ENCODE results near the gene FMR1. TPM values are rescaled to one million over a fixed set of nuclear protein-coding genes. Genes with fewer than 3 reads are reported as not detected.

Gene FMR1
- total RNA-seq, 4 donors from 2014 or later, result 26.9 to 86.8 (median 66.5) TPM

DNA sequence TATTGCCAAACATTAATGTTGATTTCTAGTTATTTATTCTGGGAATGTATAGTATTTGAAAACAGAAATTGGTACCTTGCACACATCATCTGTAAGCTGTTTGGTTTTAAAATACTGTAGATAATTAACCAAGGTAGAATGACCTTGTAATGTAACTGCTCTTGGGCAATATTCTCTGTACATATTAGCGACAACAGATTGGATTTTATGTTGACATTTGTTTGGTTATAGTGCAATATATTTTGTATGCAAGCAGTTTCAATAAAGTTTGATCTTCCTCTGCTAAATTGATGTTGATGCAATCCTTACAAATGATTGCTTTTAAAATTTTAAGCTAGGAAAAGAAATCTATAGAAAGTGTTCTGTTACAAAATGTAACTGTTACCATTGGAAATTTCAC lies 38.6 kb downstream of the FMR1 start:
- no peak for DNase-seq
- Histone ChIP-seq H3K9me3 (no peaks in the 10 kb centered on the region), H3K36me3 (no peaks in the 10 kb centered on the region), H3K27me3 (no peaks in the 10 kb centered on the region), H3K4me3 (no peak overlapping the region), H3K27ac (no peak overlapping the region), H3K4me1 (no peaks in the 10 kb centered on the region)
- intact Hi-C loops (cut with DNase I; ENCODE audit: low total_unique reads), result no loop called here
- TF ChIP-seq POLR2A (IDR thresholded peaks at IDR 0.05), result no peak
- TF ChIP-seq, protein P1, sequence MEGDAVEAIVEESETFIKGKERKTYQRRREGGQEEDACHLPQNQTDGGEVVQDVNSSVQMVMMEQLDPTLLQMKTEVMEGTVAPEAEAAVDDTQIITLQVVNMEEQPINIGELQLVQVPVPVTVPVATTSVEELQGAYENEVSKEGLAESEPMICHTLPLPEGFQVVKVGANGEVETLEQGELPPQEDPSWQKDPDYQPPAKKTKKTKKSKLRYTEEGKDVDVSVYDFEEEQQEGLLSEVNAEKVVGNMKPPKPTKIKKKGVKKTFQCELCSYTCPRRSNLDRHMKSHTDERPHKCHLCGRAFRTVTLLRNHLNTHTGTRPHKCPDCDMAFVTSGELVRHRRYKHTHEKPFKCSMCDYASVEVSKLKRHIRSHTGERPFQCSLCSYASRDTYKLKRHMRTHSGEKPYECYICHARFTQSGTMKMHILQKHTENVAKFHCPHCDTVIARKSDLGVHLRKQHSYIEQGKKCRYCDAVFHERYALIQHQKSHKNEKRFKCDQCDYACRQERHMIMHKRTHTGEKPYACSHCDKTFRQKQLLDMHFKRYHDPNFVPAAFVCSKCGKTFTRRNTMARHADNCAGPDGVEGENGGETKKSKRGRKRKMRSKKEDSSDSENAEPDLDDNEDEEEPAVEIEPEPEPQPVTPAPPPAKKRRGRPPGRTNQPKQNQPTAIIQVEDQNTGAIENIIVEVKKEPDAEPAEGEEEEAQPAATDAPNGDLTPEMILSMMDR (IDR thresholded peaks at IDR 0.05), result no peak

DNA sequence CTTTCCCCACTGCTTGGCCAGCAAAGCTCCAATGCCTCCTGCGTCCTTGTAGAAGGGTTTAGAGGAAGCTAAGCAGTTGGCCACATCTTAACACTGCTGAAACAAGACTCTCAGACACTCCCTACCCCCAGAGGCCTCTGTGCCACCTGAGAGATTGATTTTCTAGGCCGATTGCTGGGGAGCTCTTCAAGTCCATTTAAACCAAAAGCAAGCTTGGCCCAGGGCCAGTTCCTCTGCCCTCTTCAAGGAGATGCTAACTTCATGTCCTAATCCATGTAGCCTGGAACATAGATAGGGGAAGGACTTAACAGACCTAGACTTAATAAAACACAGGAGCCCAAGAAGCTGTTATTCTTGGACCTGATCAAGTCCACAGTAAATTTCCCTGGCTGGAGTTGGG lies 42.3 kb downstream of the FMR1 start:
- no peaks in the 10 kb centered on the region for H3K36me3 ChIP-seq
- no peak overlapping the region for H3K27ac ChIP-seq
- no peak for TF ChIP-seq POLR2A (IDR thresholded peaks at IDR 0.05)
- TF ChIP-seq, protein P1 (IDR thresholded peaks at IDR 0.05), result no peak
- intact Hi-C loops (cut with DNase I; ENCODE audit: low total_unique reads), result no loop called here
- no peak overlapping the region for H3K4me3 ChIP-seq
- no peaks in the 10 kb centered on the region for H3K4me1 ChIP-seq
- DNase-seq, result peak in 1 of 2 donors; percentile 15
- no peaks in the 10 kb centered on the region for H3K9me3 ChIP-seq
- no peaks in the 10 kb centered on the region for H3K27me3 ChIP-seq

DNA sequence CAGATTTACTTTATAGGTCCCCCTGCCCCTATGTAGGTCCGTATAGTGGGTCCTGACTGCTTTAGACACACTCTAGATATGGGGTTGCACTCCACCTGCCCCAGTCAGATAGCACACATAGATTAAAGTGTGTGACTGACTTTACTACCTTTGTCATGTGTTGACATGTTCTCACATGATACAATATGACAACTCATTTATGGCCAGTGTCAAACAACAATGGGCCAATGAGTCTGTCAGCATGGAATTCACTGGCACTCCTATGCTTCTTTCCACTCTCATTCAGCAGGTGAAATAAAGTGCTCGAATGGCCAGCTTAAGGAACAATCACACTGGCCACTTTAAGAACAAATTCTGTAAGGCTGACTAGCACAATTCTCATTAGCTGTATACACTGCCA lies 45.6 kb downstream of the FMR1 start:
- H3K9me3 ChIP-seq, result no peaks in the 10 kb centered on the region
- DNase-seq, result no peak
- no peak for TF ChIP-seq POLR2A (IDR thresholded peaks at IDR 0.05)
- TF ChIP-seq, protein P1 (IDR thresholded peaks at IDR 0.05), result no peak
- no peak overlapping the region for H3K27ac ChIP-seq
- no peaks in the 10 kb centered on the region for H3K36me3 ChIP-seq
- H3K4me3 ChIP-seq, result no peak overlapping the region
- intact Hi-C loops (cut with DNase I; ENCODE audit: low total_unique reads), result no loop called here
- no peaks in the 10 kb centered on the region for H3K27me3 ChIP-seq
- no peaks in the 10 kb centered on the region for H3K4me1 ChIP-seq

GRCh38 chrX:147958291-147958690 lies 46.6 kb downstream of the FMR1 start:
- Histone ChIP-seq H3K36me3 (no peaks in the 10 kb centered on the region), H3K27ac (no peak overlapping the region), H3K4me1 (no peaks in the 10 kb centered on the region), H3K27me3 (no peaks in the 10 kb centered on the region), H3K9me3 (no peaks in the 10 kb centered on the region), H3K4me3 (no peak overlapping the region)
- TF ChIP-seq, protein P1 (IDR thresholded peaks at IDR 0.05), result no peak
- no peak for TF ChIP-seq POLR2A (IDR thresholded peaks at IDR 0.05)
- no peak for DNase-seq
- intact Hi-C loops (cut with DNase I; ENCODE audit: low total_unique reads), result no loop called here

DNA sequence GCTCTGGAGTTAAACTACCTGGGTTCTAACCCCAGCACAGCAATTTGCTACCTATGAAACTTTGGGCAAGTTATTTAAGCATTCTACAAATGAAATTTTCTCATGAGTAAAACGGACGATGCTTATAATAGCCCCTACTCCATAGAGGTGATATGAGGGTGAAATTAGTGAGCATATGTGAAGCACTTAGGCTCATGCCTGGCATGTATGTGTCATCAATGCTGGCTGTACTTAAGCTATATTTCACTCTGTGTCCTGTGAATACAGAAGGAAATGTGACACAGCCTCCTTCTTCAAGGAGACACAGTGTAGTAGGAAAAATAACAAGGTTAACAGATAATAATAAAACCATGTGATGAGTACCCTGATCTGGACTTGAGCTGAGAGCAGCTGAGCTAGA lies 49.0 kb downstream of the FMR1 start:
- intact Hi-C loops (cut with DNase I; ENCODE audit: low total_unique reads), result no loop called here

More for the DNA sequence above, 49.0 kb downstream of the FMR1 start:
- Histone ChIP-seq H3K27ac (no peak overlapping the region), H3K4me1 (no peaks in the 10 kb centered on the region), H3K27me3 (no peaks in the 10 kb centered on the region), H3K4me3 (no peak overlapping the region), H3K9me3 (no peaks in the 10 kb centered on the region), H3K36me3 (no peaks in the 10 kb centered on the region)
- TF ChIP-seq, protein P1 (IDR thresholded peaks at IDR 0.05), result no peak
- TF ChIP-seq POLR2A (IDR thresholded peaks at IDR 0.05), result no peak
- no peak for DNase-seq
